Fibroblast of the aortic adventitia (primary cell): Measurements from ENCODE around the gene MTERF1. TPM values are rescaled to one million over a fixed set of nuclear protein-coding genes. Genes with fewer than 3 reads are reported as not detected.
A peak's percentile ranks its signal among the peaks of the same experiment; 100 is the strongest.

Experiments used
- DNase-seq: peaks from one replicate; pipeline ENCODE4 v3.0.0-alpha.2; 2010; ENCODE audit warnings: low read depth
- H3K4me3 ChIP-seq: 2 replicates; pipeline ENCODE4 v1.5.1; 2011; ENCODE audit warnings: low read depth, mild to moderate bottlenecking, control low read depth, low read length, moderate library complexity
- CTCF ChIP-seq: IDR thresholded peaks from 2 replicates; pipeline ENCODE4 v1.5.1; 2011; ENCODE audit warnings: mild to moderate bottlenecking, low read length, control low read depth, inconsistent platforms; ENCODE audit not compliant: insufficient read depth
- total RNA-seq: library from RNA; depleted of rRNA; stranded (reverse); fragments of >200 nt; gene quantifications from 2 replicates; pipeline ENCODE4 v1.2.3, GENCODE V29; 2012; ENCODE audit warnings: low replicate concordance

Gene MTERF1
- total RNA-seq, 1 donor, result 15.8 TPM

- no peak overlapping the region for H3K4me3 ChIP-seq
- TF ChIP-seq CTCF, result no peak
- DNase-seq, result no peak
Observed at GRCh38 chr7:91835091-91835825, 45.2 kb downstream of the MTERF1 start.

GRCh38 chr7:91832493-91833045, 47.9 kb downstream of the MTERF1 start:
- TF ChIP-seq CTCF, result no peak

GRCh38 chr7:91827169-91827568, 53.3 kb downstream of the MTERF1 start:
- no peak for DNase-seq
- H3K4me3 ChIP-seq, result no peak overlapping the region
- TF ChIP-seq CTCF, result no peak

More at GRCh38 chr7:91832493-91833045, 47.9 kb downstream of the MTERF1 start:
- H3K4me3 ChIP-seq, result no peak overlapping the region
- no peak for DNase-seq

DNA sequence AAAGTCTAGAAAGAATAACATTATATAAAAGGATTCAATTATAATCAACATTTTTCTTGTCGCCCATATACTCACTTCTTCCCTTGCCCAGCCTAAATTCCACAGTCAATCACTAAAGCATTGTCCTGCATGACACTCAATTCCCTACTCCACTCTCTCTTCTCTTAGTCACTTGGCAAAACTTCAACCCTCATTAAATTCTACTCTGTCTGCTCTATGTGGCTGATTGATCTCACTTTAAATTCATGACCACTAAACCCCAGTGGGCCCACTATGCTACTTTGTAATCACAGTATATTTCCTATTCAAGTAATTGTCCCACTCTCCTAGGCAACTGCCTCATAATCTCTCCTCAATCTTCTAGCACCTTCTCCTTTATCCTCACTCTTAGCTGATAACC, 54.1 kb downstream of the MTERF1 start:
- no peak overlapping the region for H3K4me3 ChIP-seq
- peak; percentile 20 for DNase-seq
- TF ChIP-seq CTCF, result no peak

GRCh38 chr7:91824201-91824600, 56.3 kb downstream of the MTERF1 start:
- no peak for DNase-seq
- no peak overlapping the region for H3K4me3 ChIP-seq
- TF ChIP-seq CTCF, result no peak

Other genes starting within 250 kb of the MTERF1 start
- 53.3 and 55.0 TPM in 2 replicates for gene AKAP9, start 60.2 kb upstream of the MTERF1 start, total RNA-seq